Hepatic stellate cell (primary cell): ENCODE results near the gene OR6N2.

Experiments
- DNase-seq: peaks from one replicate; pipeline ENCODE4 v3.0.0; 2011; ENCODE audit warnings: low spot score

Gene OR6N2

DNA sequence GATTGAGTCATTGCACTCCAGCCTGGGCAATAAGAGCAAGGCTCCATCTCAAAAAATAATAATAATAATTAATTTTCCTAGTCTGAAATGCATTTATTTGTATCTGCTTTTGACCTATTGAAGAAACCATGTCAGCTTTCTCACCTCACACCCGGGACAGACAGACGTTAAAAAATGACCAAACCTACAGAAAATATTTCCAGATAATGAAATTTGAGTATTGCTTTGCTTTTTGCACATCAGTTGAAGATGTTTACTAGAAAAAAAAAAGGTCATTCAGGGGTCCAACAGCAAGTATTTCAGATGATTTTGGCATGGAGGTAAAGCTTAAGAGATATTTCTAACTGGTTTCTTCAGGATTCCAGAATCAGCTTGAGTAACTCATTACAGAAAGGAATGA lies 26.6 kb downstream of the OR6N2 start, which contains the start of gene OR6K6:
Gene OR6K6, plus strand, starts transcription at position 301 of the 400 bp plus-strand sequence. CDS start 168 bp downstream, outside the sequence.
- DNase-seq = no peak

DNA sequence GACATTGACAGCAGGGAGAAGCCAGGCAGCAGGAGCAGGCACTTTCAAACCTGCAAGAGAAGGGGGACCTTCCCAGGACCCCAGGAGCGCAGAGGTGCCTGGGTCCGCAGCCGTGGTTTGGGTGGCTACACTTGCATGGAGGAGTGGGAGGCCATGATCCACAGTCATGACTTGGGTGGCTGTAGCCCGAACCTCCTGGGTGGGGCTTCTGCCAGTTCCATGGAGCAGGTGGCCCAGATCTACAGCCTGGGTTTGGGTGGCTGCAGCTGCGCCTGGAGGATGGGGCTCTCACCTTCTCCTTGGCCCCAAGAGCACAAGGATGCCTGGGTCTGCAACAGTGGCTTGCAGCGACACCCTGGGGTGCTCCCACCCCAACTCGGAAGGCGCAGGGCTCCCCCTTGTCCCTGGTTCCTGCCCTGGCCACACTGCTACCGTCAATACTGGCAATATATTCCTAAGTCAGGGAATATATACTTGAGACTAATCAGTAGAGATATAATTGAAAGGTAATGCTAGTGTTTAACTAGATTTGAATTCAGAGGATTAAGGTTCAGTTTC lies 28.8 kb downstream of the OR6N2 start:
- no peak for DNase-seq

DNA sequence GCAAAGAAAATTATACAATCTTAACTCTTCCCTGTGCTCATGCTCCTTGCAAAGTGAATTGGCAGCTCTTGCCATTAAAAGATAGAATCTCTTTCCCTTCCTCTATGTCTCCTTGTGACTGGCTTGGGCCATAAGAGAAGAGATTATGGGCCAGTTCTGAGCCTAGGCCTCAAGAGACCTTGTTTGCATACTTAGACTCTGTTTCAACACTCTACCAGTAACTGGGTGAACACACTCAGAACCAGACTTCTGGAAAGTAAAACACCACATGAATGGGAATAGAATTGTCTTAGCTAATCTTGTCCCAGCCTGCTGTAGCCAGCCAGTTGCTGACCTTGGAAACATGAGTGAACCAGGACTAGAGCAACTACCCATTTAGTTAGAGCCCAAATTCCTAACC lies 45.2 kb downstream of the OR6N2 start:
- DNase-seq = no peak

DNA sequence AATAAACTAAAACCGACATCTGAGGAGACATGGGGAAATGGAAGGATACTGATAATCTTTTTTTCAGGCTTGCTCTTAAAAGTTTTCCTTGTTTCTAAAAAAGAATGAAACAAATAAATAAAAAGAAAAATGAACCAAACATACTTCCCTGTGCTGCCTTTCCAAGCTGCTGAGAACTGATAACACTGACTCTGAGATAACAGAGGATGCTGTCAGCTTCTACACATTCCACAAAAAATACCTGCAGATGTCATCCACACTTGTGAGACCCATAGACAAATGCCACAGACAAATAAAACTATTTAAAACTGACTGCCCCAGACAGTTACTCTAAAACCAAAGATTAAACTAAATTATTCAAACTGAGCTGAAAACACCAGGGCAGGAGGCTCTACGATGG lies 48.5 kb downstream of the OR6N2 start:
- no peak for DNase-seq

DNA sequence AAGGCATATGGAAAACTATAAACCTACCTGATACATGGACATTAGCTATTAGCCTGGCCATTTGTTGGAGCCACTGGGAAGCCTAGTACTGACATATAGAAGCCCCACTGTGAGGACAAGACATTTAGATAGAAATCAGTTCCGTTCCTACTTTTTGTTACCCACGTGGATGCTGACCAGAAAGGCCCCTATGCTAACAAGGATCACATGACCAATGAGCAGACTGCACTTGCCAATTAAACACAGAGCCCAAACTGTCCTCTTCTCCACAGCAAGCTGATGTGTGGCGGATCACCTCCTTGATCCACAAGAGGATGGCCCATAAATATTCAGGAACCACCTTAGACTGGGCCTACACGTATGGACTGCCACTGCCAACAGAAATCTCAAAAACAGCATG lies 49.3 kb downstream of the OR6N2 start:
- no peak for DNase-seq

DNA sequence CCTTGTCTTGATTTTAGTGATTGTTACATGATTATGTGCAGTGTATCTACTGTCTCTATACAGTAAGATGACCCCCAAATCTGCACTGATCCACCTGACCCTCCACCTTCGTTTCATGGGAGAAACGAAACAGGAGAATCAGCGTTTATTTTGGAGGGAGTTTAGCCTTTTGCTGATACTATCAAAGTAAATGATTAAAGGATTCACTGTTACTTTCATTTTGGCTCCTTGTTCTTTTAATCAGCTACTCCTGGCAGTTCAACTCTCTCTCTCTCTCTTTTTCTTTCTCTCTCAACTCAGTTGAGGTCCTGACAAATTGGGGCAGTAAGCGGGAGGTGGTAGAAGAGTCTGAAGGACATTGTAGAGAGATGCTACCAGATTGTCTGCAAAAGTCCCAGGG lies 50.6 kb downstream of the OR6N2 start:
- no peak for DNase-seq

DNA sequence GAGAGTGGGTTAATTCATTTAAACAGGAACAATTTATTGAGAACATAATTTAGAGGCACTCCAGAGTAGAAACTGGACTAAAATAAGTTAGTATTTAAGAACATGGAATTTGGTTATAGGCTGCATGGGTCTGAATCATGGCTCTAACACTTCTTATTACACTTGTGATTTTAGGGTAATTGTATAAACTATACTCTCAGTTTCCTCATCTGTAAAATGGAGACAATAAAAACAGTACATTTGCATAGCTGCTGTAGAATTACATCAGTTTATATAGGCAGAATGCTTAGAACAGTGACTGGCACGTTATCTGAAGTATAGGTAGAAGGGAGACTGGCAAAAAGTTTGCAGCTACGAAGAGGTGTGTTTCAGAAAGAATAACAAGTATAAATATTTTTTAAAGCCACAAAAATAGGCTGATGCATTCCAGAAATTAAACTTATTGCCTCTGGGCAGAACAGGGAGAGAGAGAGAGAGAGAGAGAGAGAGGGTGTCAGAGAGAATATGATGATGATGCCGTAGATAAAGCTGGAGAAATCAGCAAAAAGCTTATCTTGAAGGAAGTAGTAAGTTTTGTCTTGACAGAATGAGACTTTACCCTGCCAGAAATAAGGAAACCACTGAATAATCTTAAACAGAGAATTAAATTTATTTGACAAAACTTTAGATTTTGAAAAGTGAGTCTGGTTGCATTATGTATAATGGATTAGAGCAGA lies 52.3 kb downstream of the OR6N2 start:
- no peak for DNase-seq

DNA sequence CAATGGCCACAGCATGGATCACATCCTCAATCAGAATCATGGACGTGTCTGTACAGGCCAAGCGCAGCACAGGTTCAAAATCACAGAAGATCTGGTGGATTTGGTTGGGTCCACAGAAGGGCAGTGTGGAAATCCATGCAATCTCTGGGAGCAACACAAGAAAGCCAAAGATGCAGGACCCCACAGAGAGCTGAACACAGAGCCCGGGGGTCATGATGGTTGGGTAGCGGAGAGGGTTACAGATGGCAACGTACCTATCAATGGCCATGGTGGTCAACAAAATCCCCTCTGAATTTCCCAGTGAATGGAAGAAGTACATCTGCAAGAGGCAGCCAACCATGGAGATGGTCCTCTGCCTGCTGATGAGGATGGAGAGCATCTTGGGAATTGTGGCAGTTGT lies 56.6 kb downstream of the OR6N2 start:
- no peak for DNase-seq
